AG04449 (cell line): ENCODE measurements around the gene RNGTT.

Experiments used
- CTCF ChIA-PET: fragments of 350-600 bp; formaldehyde crosslinking; extraction: SDS; loops from one replicate; lab custom pipeline; 2021; ENCODE audit warnings: antibody characterized with exemption; lab: Yijun Ruan, JAX
- POLR2A ChIA-PET: fragments of 400-600, 350-600 bp; formaldehyde crosslinking; extraction: SDS; loops from one replicate; lab custom pipeline; 2020; ENCODE audit warnings: antibody characterized with exemption, inconsistent platforms; lab: Yijun Ruan, JAX
- DNase-seq: peaks from one replicate; pipeline ENCODE4 v3.0.0-alpha.2; 2010; ENCODE audit warnings: low read depth, low spot score
- H3K4me3 ChIP-seq: 2 replicates; pipeline ENCODE4 v1.5.1; 2011; ENCODE audit warnings: low read depth, mild to moderate bottlenecking, control low read depth, low read length
- CTCF ChIP-seq: IDR thresholded peaks from one replicate; pipeline ENCODE4 v1.5.1; 2011; ENCODE audit warnings: mild to moderate bottlenecking, moderate library complexity, low read length, control low read depth, inconsistent platforms; ENCODE audit not compliant: insufficient read depth; ENCODE audit errors: missing control alignments

The RNGTT gene

GRCh38 chr6:88596801-88597200, 366.6 kb downstream of the RNGTT start:
- POLR2A ChIA-PET: no interaction called here
- CTCF ChIA-PET: no interaction called here
- H3K4me3 ChIP-seq: no peak overlapping the region
- no peak for TF ChIP-seq CTCF
- DNase-seq: no peak

- DNase-seq: no peak
- no peak for TF ChIP-seq CTCF
- POLR2A ChIA-PET: no interaction called here
- CTCF ChIA-PET: no interaction called here
- no peak overlapping the region for H3K4me3 ChIP-seq
Measured at GRCh38 chr6:88588938-88589337, 374.5 kb downstream of the RNGTT start.

GRCh38 chr6:88587150-88587520, 376.3 kb downstream of the RNGTT start:
- H3K4me3 ChIP-seq: no peak overlapping the region
- ChIA-PET POLR2A (no interaction called here), CTCF (no interaction called here)
- no peak for TF ChIP-seq CTCF
- DNase-seq: no peak

DNA sequence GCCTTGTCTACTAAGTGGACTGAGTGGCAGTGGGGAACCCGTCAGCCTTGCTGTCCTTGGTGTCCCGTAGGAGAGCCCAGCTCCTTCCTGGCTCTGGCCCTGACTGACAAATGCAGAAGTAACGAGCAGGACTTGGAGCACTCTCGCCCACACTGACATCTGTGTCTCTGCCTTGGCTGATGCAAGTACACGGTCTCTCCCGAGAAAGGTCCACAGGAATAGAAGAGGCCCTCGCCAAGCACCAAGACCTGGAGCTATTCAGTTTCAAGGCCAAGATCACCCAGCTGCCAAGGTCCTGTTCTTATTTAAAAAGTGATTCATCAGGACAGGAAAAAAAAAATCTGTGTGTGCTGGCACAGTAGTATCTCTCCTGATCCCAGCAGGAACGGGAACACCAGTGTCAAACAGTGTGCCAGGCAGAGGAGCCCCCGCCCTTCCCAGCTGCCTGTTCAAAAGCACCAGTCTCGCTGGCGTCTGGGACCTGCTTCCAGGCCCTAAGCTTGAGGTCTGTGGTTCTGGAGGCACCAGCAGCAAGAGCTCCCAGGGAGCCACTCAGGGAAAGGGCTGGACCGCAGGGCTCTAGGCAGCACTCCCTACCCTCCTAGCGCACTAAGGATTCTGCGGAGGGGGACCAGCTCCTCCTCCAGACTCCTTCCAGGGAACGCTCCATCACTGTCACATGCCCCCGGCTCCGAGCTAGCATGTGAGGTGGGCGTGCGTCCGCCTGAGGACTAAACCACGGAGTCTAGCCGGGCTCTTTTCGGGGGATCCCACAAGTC, 376.9 kb downstream of the RNGTT start:
- no peak for TF ChIP-seq CTCF
- no peak overlapping the region for H3K4me3 ChIP-seq
- ChIA-PET CTCF (no interaction called here), POLR2A (no interaction called here)
- DNase-seq: no peak

DNA sequence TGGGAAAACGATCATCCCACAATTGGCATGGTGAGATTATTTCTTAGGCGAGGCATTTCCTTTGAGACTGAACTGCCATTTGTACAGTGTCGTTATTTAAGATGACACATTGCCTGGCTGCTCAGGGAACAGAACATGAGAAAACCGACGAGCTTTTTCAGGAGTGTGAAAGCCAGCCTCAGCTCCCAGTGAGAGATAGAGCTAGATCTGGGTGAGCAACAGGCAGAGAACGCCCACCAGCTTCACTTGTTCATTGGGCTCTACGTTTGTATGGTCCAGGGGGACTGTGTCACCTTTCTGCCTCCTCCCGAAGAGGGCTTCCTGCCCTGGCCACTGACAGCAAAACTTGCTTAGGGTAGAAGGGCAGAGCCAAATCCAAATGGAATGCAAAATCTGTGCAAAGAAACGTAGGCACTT, 378.1 kb downstream of the RNGTT start:
- no peak for TF ChIP-seq CTCF
- POLR2A ChIA-PET: no interaction called here
- DNase-seq: no peak
- no peak overlapping the region for H3K4me3 ChIP-seq
- CTCF ChIA-PET: no interaction called here

GRCh38 chr6:88584581-88585275, 378.7 kb downstream of the RNGTT start:
- ChIA-PET CTCF (no interaction called here), POLR2A (no interaction called here)
- TF ChIP-seq CTCF: no peak
- H3K4me3 ChIP-seq: no peak overlapping the region
- no peak for DNase-seq
